ENCODE measurements around the gene PGC.

Gene PGC

GRCh38 chr6:41697861-41698781 is 49.1 kb downstream of the PGC start:
- peak; percentile 86 for DNase-seq (ENCODE audit: low read depth, low spot score)

- no peak for DNase-seq (ENCODE audit: low read depth, low spot score)
These were observed 50.4 kb downstream of the PGC start for GRCh38 chr6:41696788-41697187.

GRCh38 chr6:41695825-41696224 is 51.4 kb downstream of the PGC start:
- DNase-seq (ENCODE audit: low read depth, low spot score): no peak

GRCh38 chr6:41694815-41695526 is 52.2 kb downstream of the PGC start:
- DNase-seq (ENCODE audit: low read depth, low spot score): no peak

- no peak for DNase-seq (ENCODE audit: low read depth, low spot score)
These were observed 53.6 kb downstream of the PGC start for GRCh38 chr6:41693281-41694240.

- no peak for DNase-seq (ENCODE audit: low read depth, low spot score)
These were observed 54.5 kb downstream of the PGC start for GRCh38 chr6:41692730-41693129.

- no peak for DNase-seq (ENCODE audit: low read depth, low spot score)
These were observed 55.0 kb downstream of the PGC start for GRCh38 chr6:41692080-41692675.

- no peak for DNase-seq (ENCODE audit: low read depth, low spot score)
These were observed 55.6 kb downstream of the PGC start for GRCh38 chr6:41691426-41692079.

GRCh38 chr6:41690541-41691330 is 56.5 kb downstream of the PGC start:
- no peak for DNase-seq (ENCODE audit: low read depth, low spot score)

GRCh38 chr6:41689171-41690008 is 57.8 kb downstream of the PGC start:
- DNase-seq (ENCODE audit: low read depth, low spot score): peak; percentile 40

GRCh38 chr6:41688256-41688965 is 58.8 kb downstream of the PGC start:
- DNase-seq (ENCODE audit: low read depth, low spot score): no peak

- no peak for DNase-seq (ENCODE audit: low read depth, low spot score)
These were observed 59.6 kb downstream of the PGC start for GRCh38 chr6:41687501-41688175.
